NCI-H526 (cell line): ENCODE results near the gene ARL3.
"Not testable (repeated sequence)": the region's sequence is repeated elsewhere in the genome, so short reads cannot be mapped to it uniquely, and the experiment has no call there.

Source experiments
- DNase-seq, 2 experiments: peaks; one replicate each; lab custom pipeline; 2025; lab: John Stamatoyannopoulos, UW

ARL3 gene

DNA sequence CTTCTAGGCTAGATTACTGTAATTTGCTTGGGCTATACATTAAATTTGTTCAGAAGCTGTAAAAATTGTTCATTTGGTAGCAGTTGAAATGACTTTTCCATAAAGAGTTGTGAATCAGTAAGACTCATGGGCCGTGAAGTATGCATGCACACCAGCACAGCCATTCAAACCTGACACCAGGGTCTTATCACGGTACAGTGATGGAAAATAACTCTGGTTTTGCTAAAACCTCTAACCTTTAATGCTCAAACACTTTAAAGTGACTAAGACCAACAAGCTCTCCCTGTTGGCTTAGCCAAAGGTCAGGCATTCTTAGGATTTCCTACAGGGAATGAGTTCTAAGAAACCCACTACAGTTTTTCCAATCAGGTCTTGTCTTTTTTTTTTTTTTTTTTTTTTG is 11.5 kb downstream of the ARL3 start:
- DNase-seq = no peak

DNA sequence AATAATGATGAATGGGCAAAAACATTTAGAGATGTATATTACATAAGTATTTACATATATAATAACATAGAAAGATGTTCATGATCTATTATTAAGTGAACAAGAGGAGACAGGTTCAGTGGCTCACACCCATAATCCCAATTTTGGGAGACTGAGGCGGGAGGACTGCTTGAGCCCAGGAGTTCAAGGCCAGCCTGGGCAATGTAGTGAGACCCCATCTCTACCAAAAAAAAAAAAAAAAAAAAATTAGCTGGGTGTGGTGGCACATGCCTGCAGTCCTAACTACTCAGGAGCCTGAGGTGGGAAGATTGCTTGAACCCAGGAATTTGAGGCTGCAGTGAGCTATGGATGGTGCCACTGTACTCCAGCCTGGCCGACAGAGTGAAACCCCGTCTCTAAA is 12.4 kb downstream of the ARL3 start:
- no peak for DNase-seq

DNA sequence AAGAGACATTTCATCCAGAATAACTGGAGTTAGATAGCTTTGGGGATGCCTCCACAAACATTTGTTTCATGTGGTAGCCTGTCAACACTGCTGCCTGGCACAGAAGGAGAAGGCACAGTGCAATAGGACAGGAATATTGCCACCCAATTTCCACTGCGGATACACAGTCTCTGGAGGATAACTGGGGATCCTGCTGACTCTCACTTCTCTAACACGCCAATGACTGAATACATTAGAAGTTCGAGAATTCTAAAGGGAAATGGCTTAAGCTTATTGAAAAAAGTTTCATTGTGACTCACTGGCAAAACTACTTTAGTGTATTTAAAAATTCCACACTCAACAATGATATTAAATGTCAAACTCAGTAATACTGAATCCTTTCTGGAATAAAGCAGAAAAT is 12.9 kb downstream of the ARL3 start:
- no peak for DNase-seq

DNA sequence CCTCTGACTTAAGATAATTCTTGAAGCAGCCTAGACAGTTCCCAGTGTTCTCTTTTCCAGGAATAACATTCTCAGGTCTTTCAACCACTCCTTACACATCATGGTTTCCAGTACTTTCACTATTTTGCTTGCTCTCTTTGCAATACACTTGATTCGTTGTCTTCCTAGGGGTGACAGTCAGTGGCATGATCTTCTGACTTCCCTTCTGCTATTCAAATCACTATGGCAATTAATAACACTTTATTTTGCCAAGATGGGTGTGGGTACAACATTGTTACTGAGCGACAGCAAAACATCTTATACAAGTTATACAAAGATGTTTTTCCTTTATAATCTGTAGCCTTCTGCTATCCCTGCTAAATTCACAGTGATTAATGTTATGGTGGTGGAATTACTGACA is 15.3 kb downstream of the ARL3 start:
- no peak for DNase-seq

DNA sequence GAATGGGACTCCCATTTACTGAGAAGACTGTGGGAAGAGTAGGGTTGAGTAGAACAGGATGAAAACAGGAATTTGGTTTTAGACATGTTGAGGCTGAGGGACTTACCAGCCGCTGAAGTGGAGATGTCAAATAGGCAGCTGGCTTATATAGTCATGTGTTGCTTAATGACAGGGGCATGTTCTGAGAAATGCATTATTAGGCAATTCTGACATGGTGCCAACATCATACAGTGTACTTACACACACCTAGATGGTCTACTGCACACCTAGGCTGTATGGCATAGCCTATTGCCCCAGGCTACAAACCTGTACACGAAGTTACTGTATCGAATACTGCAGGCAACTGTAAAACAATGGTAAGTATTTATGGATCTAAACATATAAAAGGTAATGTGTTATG is 17.5 kb downstream of the ARL3 start:
- no peak for DNase-seq

DNA sequence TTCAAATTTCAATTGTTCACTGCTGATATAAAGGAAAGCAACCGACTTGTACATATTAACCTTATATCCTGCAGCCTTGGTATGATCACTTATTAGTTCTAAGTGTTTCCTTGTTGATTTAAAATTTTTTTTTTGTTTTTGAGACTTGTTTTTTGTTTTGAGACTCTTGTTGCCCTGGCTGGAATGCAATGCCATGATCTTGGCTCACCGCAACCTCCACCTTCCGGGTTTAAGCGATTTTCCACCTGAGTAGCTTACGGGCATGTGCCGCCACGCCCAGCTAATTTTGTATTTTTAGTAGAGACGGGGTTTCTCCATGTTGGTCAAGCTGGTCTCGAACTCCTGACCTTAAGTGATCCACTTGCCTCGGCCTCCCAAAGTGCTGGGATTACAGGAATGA is 18.8 kb downstream of the ARL3 start:
- not testable (repeated sequence) for DNase-seq

DNA sequence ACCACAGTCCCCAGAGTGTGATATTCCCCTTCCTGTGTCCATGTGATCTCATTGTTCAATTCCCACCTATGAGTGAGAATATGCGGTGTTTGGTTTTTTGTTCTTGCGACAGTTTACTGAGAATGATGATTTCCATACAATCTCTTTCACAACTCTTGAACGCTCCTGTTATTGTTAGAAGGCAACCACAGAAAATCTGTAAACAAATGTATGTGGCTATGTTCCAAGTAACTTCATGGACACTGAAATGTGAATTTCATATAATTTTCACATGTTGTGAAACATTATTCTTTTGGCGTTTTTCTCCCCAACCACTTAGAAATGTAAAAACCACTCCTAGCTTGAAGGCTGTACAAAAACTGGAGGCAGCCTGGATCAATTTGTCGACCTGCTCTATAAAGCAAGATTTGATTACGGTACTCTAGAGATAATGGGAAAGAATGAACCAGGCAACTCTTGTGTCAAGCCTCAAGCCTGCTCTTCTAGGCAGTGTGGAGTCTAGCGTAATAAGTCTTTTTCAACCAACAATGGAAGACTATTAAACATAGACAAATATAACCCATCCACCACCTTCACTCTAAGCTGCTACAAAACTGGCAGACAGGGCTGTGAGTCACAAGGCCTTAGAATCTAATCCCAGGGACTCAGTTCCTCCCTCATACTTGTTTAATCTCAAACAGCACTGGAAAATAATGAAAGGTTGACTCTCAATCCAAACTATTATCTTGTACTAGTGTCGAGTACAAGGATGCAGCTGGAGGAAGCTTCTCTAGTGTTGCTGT is 22.7 kb downstream of the ARL3 start:
- no peak for DNase-seq

DNA sequence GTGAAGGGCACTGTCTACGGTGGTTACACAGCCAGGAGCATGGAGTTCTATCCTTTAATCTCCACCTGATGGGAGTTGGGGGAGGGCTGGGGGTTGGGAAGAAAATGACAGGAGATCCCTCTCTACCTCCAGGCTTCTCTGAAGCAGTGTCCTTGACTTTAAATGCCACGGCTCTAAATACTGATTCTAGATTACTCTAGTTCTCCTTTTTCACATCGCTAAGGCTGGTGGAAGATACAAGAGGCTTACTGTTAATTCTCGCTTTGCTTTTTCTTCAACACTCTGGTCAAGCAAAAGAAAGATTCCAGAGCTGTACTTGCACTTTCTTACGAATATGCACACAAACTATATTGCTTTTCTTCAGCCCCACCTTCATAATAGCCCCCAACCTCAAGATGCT is 30.5 kb downstream of the ARL3 start:
- DNase-seq = no peak

DNA sequence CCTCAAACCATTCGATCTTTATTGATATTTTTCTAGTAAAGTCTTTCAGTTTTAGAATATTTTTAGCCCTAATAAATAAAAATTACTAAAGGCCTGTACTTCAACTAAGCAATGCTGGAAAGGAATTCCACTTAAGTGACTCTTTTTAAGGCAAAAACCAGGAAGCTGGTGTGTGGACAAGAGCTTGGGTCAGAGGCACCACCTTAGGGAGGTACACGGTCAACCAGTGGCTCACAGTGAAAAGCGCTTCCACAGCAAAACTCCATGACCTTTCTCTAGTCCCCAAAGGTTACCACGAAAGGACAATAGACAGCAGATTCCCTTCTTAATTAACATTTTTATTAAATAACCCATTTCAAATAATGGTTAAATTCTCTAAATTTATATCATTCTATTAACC is 31.2 kb downstream of the ARL3 start:
- no peak for DNase-seq

DNA sequence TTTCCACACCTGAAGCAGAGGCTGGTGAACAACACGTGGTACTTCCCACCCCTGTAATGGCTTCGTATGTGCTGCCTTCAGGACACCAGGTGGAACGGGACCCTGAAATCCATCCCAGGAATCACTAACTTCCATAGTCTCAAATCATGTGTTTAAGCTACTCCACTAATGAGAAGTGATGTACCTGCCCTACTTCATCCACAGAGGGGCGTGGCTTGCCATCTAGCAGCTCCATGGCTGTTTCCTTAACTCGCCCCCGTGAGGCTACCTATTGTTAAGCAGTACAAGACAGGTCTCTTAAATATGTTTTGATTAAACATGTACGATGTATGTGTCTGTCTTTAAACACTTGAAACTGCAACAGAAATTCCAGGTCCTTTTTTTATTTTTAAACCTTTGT is 31.8 kb downstream of the ARL3 start:
- DNase-seq = no peak

DNA sequence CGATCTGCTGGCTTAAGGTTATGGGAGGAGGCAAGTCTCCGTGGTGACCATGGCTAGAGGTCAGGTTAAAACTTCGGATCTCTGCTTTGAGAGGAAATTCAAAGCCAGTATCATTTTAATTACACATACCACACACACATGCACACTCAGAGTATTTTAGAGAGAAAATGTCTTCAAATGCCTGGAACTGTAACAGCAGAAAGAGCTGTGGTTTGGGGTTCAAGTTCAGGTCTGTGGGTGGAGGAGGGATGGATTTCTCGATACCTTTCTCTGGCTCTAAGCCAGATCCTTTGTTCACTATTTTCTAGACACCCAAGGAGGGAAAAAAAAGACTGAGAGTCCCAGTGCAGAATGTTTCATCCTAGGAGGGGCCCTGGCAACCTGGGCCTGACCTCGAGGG is 32.5 kb downstream of the ARL3 start:
- no peak for DNase-seq

DNA sequence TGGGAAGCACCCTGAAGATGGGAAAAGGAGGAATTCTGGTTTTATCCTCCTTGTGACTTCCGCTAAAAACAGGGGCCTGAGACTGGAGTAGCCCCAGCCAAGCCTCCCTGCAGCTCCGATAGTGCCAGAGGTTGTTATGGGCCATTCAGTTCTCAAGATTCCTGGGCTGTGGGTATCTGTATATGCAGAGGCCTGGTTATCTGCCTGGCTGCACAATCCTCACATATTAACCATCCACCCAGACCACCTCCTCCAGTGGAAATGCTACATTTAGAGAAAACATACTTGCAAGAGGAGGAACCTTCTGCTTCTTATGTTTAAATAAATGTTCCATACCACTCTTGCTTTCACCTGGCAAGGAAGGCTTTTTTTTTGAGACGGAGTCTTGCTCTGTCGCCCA is 34.6 kb downstream of the ARL3 start:
- no peak for DNase-seq

DNA sequence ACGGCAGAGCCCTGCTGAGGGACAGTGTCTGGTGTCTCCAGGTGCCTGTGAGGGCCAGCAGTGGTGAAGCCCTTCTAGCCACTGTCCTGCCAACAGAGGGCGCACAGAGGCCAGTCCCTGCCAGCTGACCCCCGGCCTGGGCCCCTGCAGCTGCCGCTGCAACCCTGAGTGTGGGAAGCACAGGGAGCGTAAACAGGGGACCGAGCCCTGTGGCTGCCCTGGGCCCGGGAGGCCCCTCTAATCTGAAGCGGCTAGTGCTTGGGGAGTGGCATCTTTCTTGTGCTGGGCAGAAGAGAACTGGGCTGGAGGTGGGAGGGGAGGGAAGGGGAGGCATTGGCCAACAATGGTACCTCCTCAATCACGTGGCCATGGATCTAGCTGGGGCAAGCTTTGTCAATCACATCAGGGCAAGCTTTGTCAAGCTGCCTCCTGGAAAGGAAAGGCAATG is 35.3 kb downstream of the ARL3 start:
- peak in 1 of 2 experiments; percentile 51 for DNase-seq

DNA sequence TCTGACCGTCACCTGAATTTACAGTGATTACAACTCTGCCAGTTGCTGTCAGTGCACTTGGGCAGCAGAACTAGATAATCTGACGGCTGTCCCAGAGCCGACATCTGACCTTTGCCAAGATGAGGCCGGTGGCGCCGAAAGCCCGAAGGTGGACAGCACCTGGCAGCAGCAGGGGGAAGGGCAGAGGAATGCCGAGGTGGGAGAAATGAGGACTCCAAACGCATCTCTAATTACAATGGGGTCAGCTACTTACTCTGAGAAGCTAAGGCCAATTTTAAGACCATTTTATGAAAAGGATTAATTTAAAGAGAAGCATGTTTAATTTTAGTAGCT is 36.2 kb downstream of the ARL3 start:
- no peak for DNase-seq

DNA sequence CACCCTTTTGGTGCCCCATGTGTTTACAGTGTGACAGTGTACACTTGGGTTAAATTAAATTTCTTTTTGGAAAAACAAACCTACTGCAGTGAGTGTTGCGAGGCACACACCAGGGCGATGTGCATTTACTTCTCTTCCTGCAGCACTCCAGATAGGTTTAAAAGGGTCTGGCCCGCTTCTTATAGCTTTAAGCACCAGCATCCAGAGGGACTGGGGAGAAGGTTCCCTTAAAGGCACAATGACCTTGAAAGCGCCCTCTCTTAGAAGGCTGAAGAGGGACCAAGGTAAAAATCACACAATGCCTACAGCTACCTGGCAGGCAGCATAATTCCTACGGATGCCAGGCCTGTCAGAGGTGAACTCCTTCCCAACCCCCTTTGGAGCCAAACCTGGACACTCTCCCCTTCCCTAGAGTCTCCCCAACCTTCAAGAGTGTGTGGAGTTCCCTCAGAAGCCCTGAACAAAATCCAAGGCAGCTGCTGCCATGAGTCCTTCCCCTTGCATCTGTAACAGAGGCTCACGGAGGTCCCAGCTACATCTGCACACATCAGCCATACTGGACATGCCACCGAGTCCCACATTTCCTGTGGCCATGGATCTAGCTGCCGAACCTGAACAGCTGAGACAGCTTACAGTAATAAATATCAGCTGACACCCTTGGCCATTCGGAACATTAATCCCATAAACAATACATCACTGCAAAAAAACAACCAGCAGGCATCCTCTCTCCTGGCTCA is 36.7 kb downstream of the ARL3 start:
- DNase-seq = no peak

DNA sequence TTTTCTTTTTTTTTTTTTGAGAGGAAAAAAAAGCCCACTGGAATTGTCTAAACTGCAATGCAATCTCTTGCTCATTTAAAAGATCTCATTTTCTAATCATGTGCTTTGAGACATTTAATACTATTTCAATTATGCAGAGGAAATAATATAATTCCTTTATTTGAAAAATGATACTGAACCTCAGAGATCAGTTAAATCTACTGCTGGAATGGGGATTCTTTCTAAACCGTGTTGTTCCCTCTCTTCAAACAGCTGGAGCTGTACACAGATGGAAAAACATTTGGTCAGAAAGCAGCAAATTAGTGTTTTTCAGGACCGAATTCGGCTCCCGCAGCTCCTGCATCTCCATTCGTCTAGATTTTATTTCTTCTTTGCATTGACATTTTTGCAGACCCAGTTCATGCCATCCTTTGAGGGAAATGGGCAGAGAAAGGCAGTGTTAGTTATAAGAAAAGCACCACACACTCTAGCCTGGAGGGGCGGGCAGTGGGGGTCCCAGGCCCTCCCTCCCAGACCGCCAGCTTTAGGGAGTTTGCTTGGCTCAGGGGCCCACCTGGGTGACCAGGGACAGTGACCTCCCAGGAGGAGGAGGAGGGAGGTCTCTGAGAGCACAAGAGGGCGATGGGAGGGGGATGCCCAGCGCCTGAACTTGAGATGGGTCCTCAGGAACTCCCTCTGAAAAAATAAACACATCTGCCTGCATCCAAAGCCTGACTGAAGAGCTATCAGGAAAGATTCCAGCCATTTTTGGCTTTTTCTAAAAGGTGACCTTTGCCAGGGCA is 37.5 kb downstream of the ARL3 start:
- DNase-seq = no peak

DNA sequence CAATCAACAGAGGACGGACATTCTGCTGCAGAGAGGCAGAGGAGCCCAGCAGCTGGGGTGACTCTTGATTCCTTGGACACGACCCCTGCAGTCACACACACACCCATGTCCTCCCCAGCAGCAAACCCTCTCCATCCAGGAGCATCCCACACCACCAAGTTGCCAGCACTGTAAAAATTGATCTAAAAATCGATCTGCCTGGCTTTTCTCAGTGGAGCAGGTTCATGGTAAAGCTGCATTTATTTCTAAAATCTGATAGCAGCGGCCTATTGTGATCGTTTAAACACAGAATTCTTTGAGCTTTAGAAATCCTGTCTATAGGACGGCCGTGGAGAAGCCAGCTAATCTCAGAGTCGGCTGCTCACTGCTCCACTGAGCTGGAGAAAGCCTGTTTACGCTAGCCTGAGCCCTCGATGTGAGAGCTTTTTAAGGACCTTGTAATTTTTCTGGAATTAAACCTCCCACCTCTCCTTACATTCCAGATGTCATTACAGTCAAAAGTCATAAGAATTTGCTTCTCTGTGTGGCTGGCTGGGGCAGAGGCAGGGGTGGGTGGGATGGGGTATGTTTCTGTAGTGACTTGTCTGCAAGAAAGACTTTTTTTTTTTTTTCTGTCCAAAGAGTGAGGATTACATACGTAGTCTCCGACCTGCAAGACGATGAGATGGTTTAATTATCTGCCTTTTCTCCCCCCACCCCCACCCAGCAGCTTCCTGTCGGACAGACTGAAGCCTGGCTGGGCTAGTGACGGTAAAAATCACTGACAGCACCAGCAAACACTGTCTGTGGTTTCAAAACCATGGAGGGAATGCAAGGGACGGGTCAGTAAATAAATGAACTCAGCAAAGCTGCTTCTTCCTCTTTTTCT is 38.3 kb downstream of the ARL3 start:
- DNase-seq = no peak

DNA sequence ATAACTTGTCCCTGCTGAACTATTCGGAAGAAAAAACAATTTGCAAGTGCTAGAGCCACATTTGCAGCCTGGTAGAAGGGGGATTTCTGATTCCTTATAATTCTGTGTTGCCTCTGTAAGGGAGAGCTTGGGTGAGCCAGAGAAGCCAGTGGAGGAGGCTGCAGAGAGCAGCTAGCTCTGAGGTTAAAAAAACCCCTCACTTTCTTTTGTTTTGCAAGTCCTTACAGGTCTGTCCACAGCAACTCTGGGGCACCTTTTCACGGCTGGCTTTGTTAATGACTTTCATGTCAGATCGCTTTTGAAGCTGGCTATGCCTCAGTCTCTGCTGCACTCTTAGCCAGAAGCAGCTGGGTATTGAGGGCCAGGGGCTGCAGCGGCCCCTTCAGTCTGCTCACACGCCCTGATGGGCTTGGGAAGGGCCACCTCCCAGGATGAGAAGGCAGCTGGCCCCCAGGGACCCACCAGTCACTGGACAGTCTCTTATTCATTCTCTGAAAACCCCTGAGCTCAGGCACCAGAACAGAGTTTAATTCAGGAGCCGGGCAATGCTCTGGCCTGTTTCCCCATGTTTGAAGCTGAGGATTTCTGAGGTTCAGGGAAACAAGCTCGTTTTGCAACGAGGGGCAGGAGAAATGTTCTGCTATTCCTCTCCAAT is 39.1 kb downstream of the ARL3 start:
- DNase-seq = no peak

DNA sequence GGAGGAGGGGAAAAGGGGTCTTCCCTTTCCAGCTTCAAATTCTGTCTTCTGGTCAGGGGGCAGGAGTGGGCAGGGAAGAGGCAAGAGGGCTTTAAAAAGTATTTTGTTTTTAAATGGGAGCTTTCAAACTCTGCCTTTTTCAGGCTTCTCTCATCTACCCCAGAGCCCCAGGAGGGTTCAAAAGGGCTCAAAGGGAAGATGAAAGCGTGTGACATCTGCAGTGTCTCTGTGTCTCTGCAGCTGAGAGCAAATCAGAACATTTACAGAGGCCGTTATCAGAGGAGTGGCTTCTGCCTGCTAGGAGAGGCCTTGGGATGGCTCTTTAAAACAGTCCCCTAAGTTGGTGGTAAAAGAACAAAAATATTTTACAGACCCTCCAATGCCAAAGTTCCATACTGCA is 39.6 kb downstream of the ARL3 start:
- DNase-seq = no peak

DNA sequence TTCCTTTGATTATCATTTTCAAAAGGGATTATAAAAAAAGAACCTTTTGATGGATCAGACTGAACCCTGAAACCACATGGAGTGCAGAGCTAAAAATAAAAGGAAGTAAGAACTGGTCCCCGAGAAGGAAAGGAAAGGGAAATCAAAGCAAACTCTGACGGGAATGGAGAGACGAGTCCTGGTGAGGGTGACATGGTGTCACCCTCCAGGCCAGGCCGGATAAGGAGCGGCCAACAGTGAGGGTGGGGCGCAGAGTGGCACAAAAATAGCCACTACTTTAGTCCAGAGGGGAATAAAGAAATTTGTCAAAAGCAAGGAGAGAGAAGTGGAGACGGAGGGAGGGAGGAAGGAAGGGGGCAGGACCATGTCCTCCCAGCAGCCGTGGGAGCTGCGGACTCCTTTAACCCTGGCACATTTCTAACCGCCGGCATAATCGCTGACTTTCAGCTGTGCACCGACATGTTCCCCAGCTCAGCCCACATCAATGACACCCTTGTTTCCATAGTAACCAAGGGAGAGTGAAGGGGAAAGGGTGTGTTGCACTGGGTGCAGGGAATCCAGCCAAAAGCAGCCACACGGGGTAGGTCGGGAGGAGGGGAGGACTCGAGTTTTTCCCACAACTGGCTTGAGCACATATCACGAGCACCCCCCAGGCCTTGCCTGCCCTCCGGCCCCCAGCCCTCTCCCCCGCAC is 40.2 kb downstream of the ARL3 start:
- peak in 1 of 2 experiments; percentile 32 for DNase-seq
